ENCODE data around the gene RPLP2. TPM values are rescaled to one million over a fixed set of nuclear protein-coding genes. Genes with fewer than 3 reads are reported as not detected.

The RPLP2 gene
- total and polyA plus RNA-seq, 4 experiments from 2014 or later, result 1,822 to 5,155 (median 4,314) TPM

DNA sequence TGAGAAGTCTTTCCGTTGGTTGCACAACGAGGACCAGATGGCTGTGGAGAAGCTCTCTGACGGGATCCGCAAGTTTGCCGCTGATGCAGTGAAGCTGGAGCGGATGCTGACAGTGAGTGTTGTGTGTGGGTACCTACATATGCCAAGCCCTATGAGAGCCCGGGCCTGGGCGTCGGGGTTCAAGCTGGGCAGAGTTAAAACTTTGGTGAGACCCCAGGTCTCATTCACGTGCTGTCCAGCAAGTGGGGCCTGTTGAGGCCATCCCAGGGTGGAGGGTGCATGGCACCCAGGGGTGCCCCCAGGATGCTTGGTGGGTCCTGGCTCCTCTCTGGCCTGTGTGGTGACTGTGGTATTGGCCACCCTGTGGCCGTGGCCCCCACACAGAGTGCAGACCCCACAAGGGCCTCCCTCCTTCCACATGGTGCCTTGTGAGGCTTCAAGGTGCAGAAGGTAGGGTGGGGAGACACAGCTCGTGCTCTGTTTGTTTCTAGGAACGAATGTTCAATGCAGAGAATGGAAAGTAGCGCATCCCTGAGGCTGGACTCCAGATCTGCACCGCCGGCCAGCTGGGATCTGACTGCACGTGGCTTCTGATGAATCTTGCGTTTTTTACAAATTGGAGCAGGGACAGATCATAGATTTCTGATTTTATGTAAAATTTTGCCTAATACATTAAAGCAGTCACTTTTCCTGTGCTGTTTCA lies 45.3 kb upstream of the RPLP2 start:
- intact Hi-C loops (cut with micrococcal nuclease), result loop anchor here (1.0 to 5.0 kb wide), 3 partner anchors 33 to 209 kb away; partner anchors contain the start of gene SLC25A22
- POLR2A ChIA-PET (ENCODE audit: partially characterized antibody), result interaction anchor here (0.9 to 1.6 kb wide), 2 partner anchors 15 to 210 kb away, joined by 3 to 4 read pairs; no protein-coding TSS in a partner anchor
- peak overlapping the region in 1 of 7 donors; percentile 42 for H3K27ac Mint-ChIP-seq

DNA sequence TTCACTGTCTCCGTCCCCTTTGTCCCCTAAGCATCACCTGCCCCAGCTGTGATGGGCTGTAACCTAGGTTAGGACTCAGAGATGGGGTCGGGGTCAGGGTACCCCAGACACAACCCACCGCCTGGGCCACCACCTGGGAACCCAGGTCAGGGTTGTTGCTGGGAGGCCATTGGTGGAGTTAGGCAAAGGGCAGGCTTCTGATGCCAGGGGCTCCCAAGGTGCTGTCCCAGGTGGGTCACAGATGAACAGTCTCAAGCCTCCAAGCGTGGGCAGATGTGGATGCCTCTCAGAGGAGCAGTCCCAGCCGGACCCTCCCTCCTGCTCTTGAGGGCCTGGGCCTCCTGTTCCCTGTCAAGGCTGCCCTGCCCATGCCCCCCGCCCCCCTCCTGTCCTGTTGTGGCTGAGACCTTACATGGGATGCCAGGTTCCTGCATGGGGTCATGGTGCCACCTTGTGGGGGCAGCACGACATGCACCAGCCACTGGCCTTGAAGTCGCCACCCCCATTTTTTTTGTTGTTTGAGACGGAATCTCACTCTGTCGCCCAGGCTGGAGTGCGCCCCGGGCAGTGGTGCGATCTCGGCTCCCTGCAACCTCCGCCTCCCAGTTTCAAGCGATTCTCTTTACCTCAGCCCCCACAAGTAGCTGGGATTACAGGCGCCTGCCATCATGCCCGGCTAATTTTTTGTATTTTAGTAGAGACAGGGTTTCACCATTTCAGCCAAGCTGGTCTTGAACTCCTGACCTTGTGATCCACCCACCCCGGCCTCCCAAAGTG lies 44.6 kb upstream of the RPLP2 start:
- H3K4me1 ChIP-seq (ENCODE audit: insufficient read depth, low read length), result no peaks in the 10 kb centered on the region
- ChIA-PET POLR2A (ENCODE audit: partially characterized antibody) (interaction anchor here (0.9 to 1.6 kb wide), 5 partner anchors 11 to 211 kb away, joined by 3 to 6 read pairs (median 4); no protein-coding TSS in a partner anchor), CTCF (ENCODE audit: partially characterized antibody) (interaction anchor here (0.5 to 2.1 kb wide), 14 partner anchors 11 to 211 kb away, joined by 3 to 11 read pairs (median 4); partner anchors contain the start of gene GATD1)
- Mint-ChIP-seq H3K27me3 (no peaks in the 10 kb centered on the region), H3K4me3 (no peak overlapping the region), H3K27ac (peak overlapping the region in 5 of 7 donors; percentile 55 to 81 (median 75)), H3K9me3 (no peaks in the 10 kb centered on the region), H3K4me1 (no peaks in the 10 kb centered on the region), H3K36me3 (peaks cover 4 to 41% of the 10 kb centered on the region in 2 donors)
- no peak overlapping the region for H3K27ac ChIP-seq (ENCODE audit: low read depth, low read length)
- H3K36me3 ChIP-seq (ENCODE audit: insufficient read depth, low read length), result peaks cover 35% of the 10 kb centered on the region
- H3K4me3 ChIP-seq (ENCODE audit: low read length in 2 of 2), result no peak overlapping the region
- H3K27me3 ChIP-seq (ENCODE audit: insufficient read depth, low read length), result no peaks in the 10 kb centered on the region
- H3K9me3 ChIP-seq (ENCODE audit: control insufficient read depth in 1 of 2, low read length in 2 of 2), result no peaks in the 10 kb centered on the region
- intact Hi-C loops (cut with micrococcal nuclease), result loop anchor here (1.0 kb wide), 2 partner anchors 37 to 210 kb away; no protein-coding TSS in a partner anchor
- DNase-seq, result peak; percentile 61 to 67 (median 63)

More for the DNA sequence above, 45.3 kb upstream of the RPLP2 start:
- no peak overlapping the region for H3K27ac ChIP-seq (ENCODE audit: low read depth, low read length)
- no peaks in the 10 kb centered on the region for H3K27me3 ChIP-seq (ENCODE audit: insufficient read depth, low read length)
- no peak overlapping the region for H3K4me3 ChIP-seq (ENCODE audit: low read length in 2 of 2)
- Mint-ChIP-seq H3K9me3 (no peaks in the 10 kb centered on the region), H3K36me3 (peaks cover 7 to 43% of the 10 kb centered on the region in 2 donors), H3K27me3 (no peaks in the 10 kb centered on the region), H3K4me3 (no peak overlapping the region), H3K4me1 (no peaks in the 10 kb centered on the region)
- CTCF ChIA-PET (ENCODE audit: partially characterized antibody), result interaction anchor here (1.0 to 2.2 kb wide), 10 partner anchors 10 to 210 kb away, joined by 3 to 11 read pairs (median 4); partner anchors contain the start of genes TALDO1 and TMEM80
- no peaks in the 10 kb centered on the region for H3K4me1 ChIP-seq (ENCODE audit: insufficient read depth, low read length)
- DNase-seq, result no peak
- H3K36me3 ChIP-seq (ENCODE audit: insufficient read depth, low read length), result peaks cover 39% of the 10 kb centered on the region
- H3K9me3 ChIP-seq (ENCODE audit: control insufficient read depth in 1 of 2, low read length in 2 of 2), result no peaks in the 10 kb centered on the region

DNA sequence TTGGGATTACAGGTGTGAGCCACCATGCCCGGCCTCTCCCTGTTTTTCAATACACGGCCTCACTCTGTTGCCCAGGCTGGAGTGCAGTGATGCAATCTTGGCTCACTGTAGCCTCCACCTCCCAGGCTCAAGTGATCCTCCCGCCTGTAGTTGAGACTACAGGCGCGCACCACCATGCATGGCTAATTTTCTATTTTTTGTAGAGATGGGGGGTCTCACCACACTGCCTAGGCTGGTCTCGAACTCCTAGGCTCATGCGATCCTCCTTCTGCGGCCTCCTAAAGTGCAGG lies 44.0 kb upstream of the RPLP2 start:
- ChIA-PET CTCF (ENCODE audit: partially characterized antibody) (interaction anchor here (0.5 to 2.1 kb wide), 12 partner anchors 11 to 211 kb away, joined by 3 to 11 read pairs (median 4); partner anchors contain the start of gene GATD1), POLR2A (ENCODE audit: partially characterized antibody) (interaction anchor here (0.9 to 1.3 kb wide), 3 partner anchors 11 to 211 kb away, joined by 3 to 6 read pairs (median 5); no protein-coding TSS in a partner anchor)
- Mint-ChIP-seq H3K27me3 (no peaks in the 10 kb centered on the region), H3K27ac (no peak overlapping the region), H3K36me3 (peaks cover 3 to 45% of the 10 kb centered on the region in 2 donors), H3K4me1 (no peaks in the 10 kb centered on the region), H3K9me3 (no peaks in the 10 kb centered on the region), H3K4me3 (no peak overlapping the region)
- DNase-seq, result no peak
- intact Hi-C loops (cut with micrococcal nuclease), result loop anchor here (1.0 kb wide), 2 partner anchors 37 to 210 kb away; no protein-coding TSS in a partner anchor
- no peaks in the 10 kb centered on the region for H3K4me1 ChIP-seq (ENCODE audit: insufficient read depth, low read length)
- no peaks in the 10 kb centered on the region for H3K9me3 ChIP-seq (ENCODE audit: control insufficient read depth in 1 of 2, low read length in 2 of 2)
- H3K27me3 ChIP-seq (ENCODE audit: insufficient read depth, low read length), result no peaks in the 10 kb centered on the region
- no peak overlapping the region for H3K4me3 ChIP-seq (ENCODE audit: low read length in 2 of 2)
- H3K27ac ChIP-seq (ENCODE audit: low read depth, low read length), result no peak overlapping the region
- peaks cover 37% of the 10 kb centered on the region for H3K36me3 ChIP-seq (ENCODE audit: insufficient read depth, low read length)

DNA sequence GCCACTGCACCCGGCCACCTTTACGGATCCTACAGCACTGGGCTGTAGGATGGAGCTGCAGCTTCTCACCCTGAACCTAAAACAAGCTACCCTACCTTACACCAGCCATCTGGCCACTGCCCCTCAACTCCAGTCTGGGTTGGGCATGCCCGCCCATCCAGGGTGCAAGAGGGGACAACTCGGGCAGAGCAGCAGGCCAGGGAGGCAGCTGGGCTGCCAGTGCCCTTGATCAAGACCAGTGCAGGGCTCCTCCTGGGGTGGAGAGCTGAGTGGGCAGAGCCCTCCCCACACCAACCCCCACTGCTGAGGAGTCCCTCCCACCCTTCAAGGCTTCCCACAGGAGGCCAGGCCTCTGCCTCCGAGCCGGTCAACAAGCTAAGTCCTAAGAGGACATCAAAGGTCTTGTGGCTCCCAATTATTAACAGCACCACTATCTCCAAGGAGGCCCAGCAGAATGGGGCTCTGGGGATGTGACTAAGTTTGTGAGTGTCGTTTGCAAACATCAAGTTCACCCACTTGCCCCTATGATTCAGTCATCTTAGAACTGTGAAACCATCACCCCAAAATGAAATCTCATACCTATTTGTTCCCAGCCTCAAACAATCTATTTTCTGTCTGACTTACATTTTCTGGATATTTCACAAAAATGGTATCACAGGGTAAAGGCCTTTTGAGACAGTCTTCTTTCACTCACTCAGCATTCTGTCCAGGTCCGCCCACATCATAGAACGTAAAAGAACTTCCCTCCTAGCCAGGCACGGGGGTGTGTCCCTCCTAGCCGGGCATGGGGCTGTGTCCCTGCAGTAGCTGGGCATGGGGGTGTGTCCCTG lies 43.4 kb upstream of the RPLP2 start:
- Histone ChIP-seq H3K27me3 (ENCODE audit: insufficient read depth, low read length) (no peaks in the 10 kb centered on the region), H3K4me1 (ENCODE audit: insufficient read depth, low read length) (no peaks in the 10 kb centered on the region), H3K36me3 (ENCODE audit: insufficient read depth, low read length) (peaks cover 37% of the 10 kb centered on the region), H3K4me3 (ENCODE audit: low read length in 2 of 2) (no peak overlapping the region), H3K9me3 (ENCODE audit: control insufficient read depth in 1 of 2, low read length in 2 of 2) (no peaks in the 10 kb centered on the region), H3K27ac (ENCODE audit: low read depth, low read length) (no peak overlapping the region)
- ChIA-PET POLR2A (ENCODE audit: partially characterized antibody) (interaction anchor here (0.9 to 1.3 kb wide), 4 partner anchors 10 to 211 kb away, joined by 3 to 6 read pairs (median 5); no protein-coding TSS in a partner anchor), CTCF (ENCODE audit: partially characterized antibody) (interaction anchor here (0.5 to 2.1 kb wide), 12 partner anchors 10 to 212 kb away, joined by 3 to 11 read pairs (median 4); partner anchors contain the start of gene GATD1)
- Mint-ChIP-seq H3K9me3 (no peaks in the 10 kb centered on the region), H3K27ac (peak overlapping the region in 2 of 7 donors; percentile 30 to 46), H3K27me3 (no peaks in the 10 kb centered on the region), H3K4me1 (no peaks in the 10 kb centered on the region), H3K36me3 (peaks cover 3 to 44% of the 10 kb centered on the region in 2 donors), H3K4me3 (no peak overlapping the region)
- DNase-seq, result no peak
- intact Hi-C loops (cut with micrococcal nuclease), result no loop called here

DNA sequence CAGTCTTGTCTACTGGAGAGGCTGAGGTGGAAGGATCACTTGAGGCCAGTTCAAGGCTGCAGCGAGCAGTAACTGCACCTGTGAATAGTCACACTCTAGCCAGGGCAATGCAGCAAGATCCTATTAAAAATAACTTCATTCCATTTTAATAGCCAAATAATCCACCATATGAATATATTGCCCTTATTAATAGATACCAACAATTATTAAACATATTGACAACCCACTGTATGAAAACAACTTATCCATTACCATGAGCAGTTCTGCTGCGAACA lies 42.9 kb upstream of the RPLP2 start:
- Mint-ChIP-seq H3K27me3 (no peaks in the 10 kb centered on the region), H3K9me3 (no peaks in the 10 kb centered on the region), H3K27ac (peak overlapping the region in 1 of 7 donors; percentile 46), H3K4me1 (no peaks in the 10 kb centered on the region), H3K4me3 (no peak overlapping the region), H3K36me3 (peaks cover 3 to 39% of the 10 kb centered on the region in 2 donors)
- POLR2A ChIA-PET (ENCODE audit: partially characterized antibody), result interaction anchor here (1.3 kb wide), 1 partner anchor 70 kb away, joined by 5 read pairs; no protein-coding TSS in a partner anchor
- Histone ChIP-seq H3K27ac (ENCODE audit: low read depth, low read length) (no peak overlapping the region), H3K27me3 (ENCODE audit: insufficient read depth, low read length) (no peaks in the 10 kb centered on the region), H3K4me1 (ENCODE audit: insufficient read depth, low read length) (no peaks in the 10 kb centered on the region), H3K36me3 (ENCODE audit: insufficient read depth, low read length) (peaks cover 37% of the 10 kb centered on the region), H3K4me3 (ENCODE audit: low read length in 2 of 2) (no peak overlapping the region), H3K9me3 (ENCODE audit: control insufficient read depth in 1 of 2, low read length in 2 of 2) (no peaks in the 10 kb centered on the region)
- intact Hi-C loops (cut with micrococcal nuclease), result no loop called here
- CTCF ChIA-PET (ENCODE audit: partially characterized antibody), result interaction anchor here (1.3 kb wide), 1 partner anchor 39 kb away, joined by 4 read pairs; no protein-coding TSS in a partner anchor
- no peak for DNase-seq

DNA sequence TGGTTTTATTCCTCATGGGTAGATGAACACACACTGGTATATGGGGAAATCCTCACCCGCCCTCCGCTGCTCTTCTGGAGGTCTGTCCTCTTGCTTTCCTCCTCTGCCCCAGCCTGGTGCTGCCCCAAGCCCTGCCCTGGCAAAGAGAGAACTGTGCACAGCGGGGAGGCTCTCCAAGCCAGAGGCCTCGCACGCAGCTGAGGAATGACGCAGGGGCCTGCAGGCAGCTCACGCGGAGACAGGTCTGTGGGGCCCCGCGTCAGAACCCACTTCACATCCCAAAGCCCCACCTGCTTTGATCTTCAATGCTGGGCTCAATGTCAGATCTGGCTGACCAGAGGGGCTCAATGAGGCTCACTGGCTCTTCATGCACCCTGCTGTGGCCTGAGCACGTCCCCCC lies 42.5 kb upstream of the RPLP2 start:
- intact Hi-C loops (cut with micrococcal nuclease), result no loop called here
- Mint-ChIP-seq H3K9me3 (no peaks in the 10 kb centered on the region), H3K4me1 (no peaks in the 10 kb centered on the region), H3K36me3 (peaks cover 3 to 39% of the 10 kb centered on the region in 2 donors), H3K27ac (peak overlapping the region in 1 of 7 donors; percentile 63), H3K4me3 (no peak overlapping the region), H3K27me3 (no peaks in the 10 kb centered on the region)
- H3K9me3 ChIP-seq (ENCODE audit: control insufficient read depth in 1 of 2, low read length in 2 of 2), result no peaks in the 10 kb centered on the region
- ChIA-PET CTCF (ENCODE audit: partially characterized antibody) (no interaction called here), POLR2A (ENCODE audit: partially characterized antibody) (interaction anchor here (1.3 kb wide), 1 partner anchor 70 kb away, joined by 5 read pairs; no protein-coding TSS in a partner anchor)
- peaks cover 37% of the 10 kb centered on the region for H3K36me3 ChIP-seq (ENCODE audit: insufficient read depth, low read length)
- H3K27ac ChIP-seq (ENCODE audit: low read depth, low read length), result no peak overlapping the region
- H3K27me3 ChIP-seq (ENCODE audit: insufficient read depth, low read length), result no peaks in the 10 kb centered on the region
- no peaks in the 10 kb centered on the region for H3K4me1 ChIP-seq (ENCODE audit: insufficient read depth, low read length)
- no peak overlapping the region for H3K4me3 ChIP-seq (ENCODE audit: low read length in 2 of 2)
- no peak for DNase-seq
